Heart right ventricle (tissue), 16 donors: Measurements from ENCODE around the gene PNMA8C. TPM values are rescaled to one million over a fixed set of nuclear protein-coding genes. Genes with fewer than 3 reads are reported as not detected.

Experiments
- ATAC-seq, 8 donors: fragments of 200-7000 bp; cut with Tn5 transposase; one replicate each; pipeline ENCODE4 v1.9.1; 2020; ENCODE audit warnings: mild to moderate bottlenecking in 8 of 8, moderate library complexity in 8 of 8, moderate number of reproducible peaks in 1 of 8
- DNase-seq, 2 donors: peaks; one replicate each; pipeline ENCODE4 v3.0.0-alpha.2; 2020
- H3K27ac ChIP-seq, 10 donors: fragments of 200-600 bp; sonication (generic) in 2 of 10; one replicate each; pipeline versions ENCODE4 v1.5.0 to v1.8.0; 2020 to 2022; ENCODE audit warnings: mild to moderate bottlenecking in 3 of 10
- H3K27me3 ChIP-seq, 7 donors: fragments of 200-600 bp; one replicate each; pipeline ENCODE4 v1.8.0; 2021 to 2022; ENCODE audit warnings: mild to moderate bottlenecking in 2 of 7
- H3K36me3 ChIP-seq, 9 donors: fragments of 200-600 bp; sonication (generic) in 1 of 9; one replicate each; pipeline versions ENCODE4 v1.5.0 to v1.8.0; 2020 to 2022; ENCODE audit warnings: mild to moderate bottlenecking in 2 of 9
- H3K4me1 ChIP-seq, 9 donors: fragments of 200-600 bp; sonication (generic) in 1 of 9; one replicate each; pipeline versions ENCODE4 v1.5.0 to v1.8.0; 2020 to 2022; ENCODE audit warnings: mild to moderate bottlenecking in 4 of 9
- H3K4me3 ChIP-seq, 10 donors: fragments of 200-600 bp; sonication (generic) in 2 of 10; one replicate each; pipeline versions ENCODE4 v1.5.0 to v1.8.0; 2020 to 2022; ENCODE audit warnings: mild to moderate bottlenecking in 7 of 10, moderate library complexity in 2 of 10
- H3K9me3 ChIP-seq, 11 donors: fragments of 200-600 bp in 10 of 11; sonication (generic) in 2 of 11; one replicate each; pipeline versions ENCODE4 v1.5.0 to v1.8.0; 2013 to 2022; ENCODE audit warnings: mild to moderate bottlenecking in 2 of 11, control low read depth in 1 of 11, moderate library complexity in 1 of 11
- WGBS, 2 donors: extraction: QIAGEN DNeasy Blood & Tissue Kit; methylation state at CpG; one replicate each; pipeline ENCODE4 v1.1.7; 2013; ENCODE audit warnings: inconsistent platforms in 1 of 2; 5-methylcytosine and 5-hydroxymethylcytosine counted together
- intact Hi-C, 10 donors: fragments of 100-400 bp; cut with DNase I; formaldehyde crosslinking; loops; one replicate each; pipeline versions ENCODE4 v1.11.1 to v1.14.2; 2022
- polyA plus RNA-seq, 2 donors: library from polyadenylated mRNA; stranded (reverse); fragments of 200-250 nt; gene quantifications; one replicate each; pipeline ENCODE4 v1.2.3, GENCODE V29; 2013
- total RNA-seq, 10 donors: library from RNA; stranded (reverse); fragmentation: NEBNext Ultra II Directional in 3 of 10; extraction: Animal tissue kit (Norgen Biotek cat#: 25700) in 3 of 10; gene quantifications; one replicate each; pipeline versions ENCODE4 v1.2.1 to v1.2.4, GENCODE V29; 2021 to 2023
- TF ChIP-seq, protein P1 (sequence below), 9 donors: fragments of 200-600 bp; sonication (generic) in 2 of 9; IDR thresholded peaks; one replicate each; pipeline versions ENCODE4 v1.5.0 to v1.8.0; 2021 to 2022; ENCODE audit warnings: antibody characterized with exemption in 9 of 9, mild to moderate bottlenecking in 5 of 9, moderate library complexity in 1 of 9
- donor health status: Arrhythmogenic right ventricular cardiomyopathy.
- donor health status: ischemic (EF 13 %, LVEDD 7.1; RV severe dilation, severe dysfunction).
- donor health status: healthy with polysubstance abuse.
- donor health status: DM: no; HTN: yes; CAD: no.
- donor health status: DM: no; HTN: no; CAD: no.
- donor health status: ischemic (EF 25% LVEDD 6.9; RV normal size, moderate dysfunction).
- donor health status: ischemic (EF 25% LVEDD 5.7; RV mildly dilated, moderate dysfunction).
- donor health status: healthy.
- donor health status: DM: yes; HTN: yes; CAD: no.
- donor health status: Ischemic cardiomyopathy.
- donor health status: ischemic (EF 35%, LVEDD 5.7; RV mildly dilated, moderate dysfunction).
- donor health status: nonischemic (EF 11% LVEDD 7.7; RV severe dilation, severe dysfunction).
- donor health status: DM: yes; HTN: yes; CAD: no.
- donor health status: PGD.
- donor health status: ischemic (EF 29% LVEDD 5.4; RV normal size, mild dysfunction).
- donor health status: nonischemic (EF 23%, LVEDD 6.1; RV moderate dilation, normal function).

The PNMA8C gene
- total and polyA plus RNA-seq, 12 donors: 0.01 to 0.13 (median 0.07) TPM; not detected in 5

DNA sequence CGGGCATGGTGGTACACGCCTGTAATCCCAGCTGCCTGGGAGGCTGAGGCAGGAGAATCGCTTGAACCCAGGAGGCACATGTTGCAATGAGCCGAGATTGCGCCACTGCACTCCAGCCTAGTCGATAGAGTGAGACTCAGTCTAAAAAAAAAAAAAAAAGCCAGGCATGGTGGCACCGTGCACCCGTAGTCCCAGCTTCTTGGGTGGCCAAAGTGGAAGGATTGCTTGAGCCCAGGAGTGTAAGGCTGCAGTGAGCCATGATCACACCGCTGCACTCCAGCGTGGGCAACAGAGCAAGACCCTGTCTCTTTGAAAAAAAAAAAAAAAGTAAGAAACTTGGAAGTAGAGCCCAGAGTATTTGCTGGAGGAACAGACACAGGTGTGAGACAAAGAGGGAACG lies 43.1 kb downstream of the PNMA8C start:
- DNase-seq (no peak), ATAC-seq (no peak)
- H3K4me1 ChIP-seq: peaks cover 0 to 30% (median 8%) of the 10 kb centered on the region in 9 donors
- peaks cover 0 to 98% (median 54%) of the 10 kb centered on the region in 9 donors for H3K36me3 ChIP-seq
- 87 to 92% methylated on average over 11 of the region's 11 CpGs for WGBS, 2 donors
- no peaks in the 10 kb centered on the region for H3K27me3 ChIP-seq
- H3K27ac ChIP-seq: no peak overlapping the region
- TF ChIP-seq, protein P1, sequence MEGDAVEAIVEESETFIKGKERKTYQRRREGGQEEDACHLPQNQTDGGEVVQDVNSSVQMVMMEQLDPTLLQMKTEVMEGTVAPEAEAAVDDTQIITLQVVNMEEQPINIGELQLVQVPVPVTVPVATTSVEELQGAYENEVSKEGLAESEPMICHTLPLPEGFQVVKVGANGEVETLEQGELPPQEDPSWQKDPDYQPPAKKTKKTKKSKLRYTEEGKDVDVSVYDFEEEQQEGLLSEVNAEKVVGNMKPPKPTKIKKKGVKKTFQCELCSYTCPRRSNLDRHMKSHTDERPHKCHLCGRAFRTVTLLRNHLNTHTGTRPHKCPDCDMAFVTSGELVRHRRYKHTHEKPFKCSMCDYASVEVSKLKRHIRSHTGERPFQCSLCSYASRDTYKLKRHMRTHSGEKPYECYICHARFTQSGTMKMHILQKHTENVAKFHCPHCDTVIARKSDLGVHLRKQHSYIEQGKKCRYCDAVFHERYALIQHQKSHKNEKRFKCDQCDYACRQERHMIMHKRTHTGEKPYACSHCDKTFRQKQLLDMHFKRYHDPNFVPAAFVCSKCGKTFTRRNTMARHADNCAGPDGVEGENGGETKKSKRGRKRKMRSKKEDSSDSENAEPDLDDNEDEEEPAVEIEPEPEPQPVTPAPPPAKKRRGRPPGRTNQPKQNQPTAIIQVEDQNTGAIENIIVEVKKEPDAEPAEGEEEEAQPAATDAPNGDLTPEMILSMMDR (IDR thresholded peaks at IDR 0.05): no peak
- intact Hi-C loops: loop anchor here in 1 of 10 donors (5.0 kb wide), 1 partner anchor 193 kb away; no protein-coding TSS in a partner anchor
- no peaks in the 10 kb centered on the region for H3K9me3 ChIP-seq
- no peak overlapping the region for H3K4me3 ChIP-seq

GRCh38 chr19:46384396-46384795 lies 44.3 kb downstream of the PNMA8C start:
- no peaks in the 10 kb centered on the region for H3K9me3 ChIP-seq
- TF ChIP-seq, protein P1 (IDR thresholded peaks at IDR 0.05): no peak
- peaks cover 0 to 41% (median 18%) of the 10 kb centered on the region in 9 donors for H3K4me1 ChIP-seq
- intact Hi-C loops: loop anchor here in 1 of 10 donors (5.0 kb wide), 1 partner anchor 102 kb away; no protein-coding TSS in a partner anchor
- H3K27me3 ChIP-seq: no peaks in the 10 kb centered on the region
- H3K4me3 ChIP-seq: no peak overlapping the region
- DNase-seq: peak; percentile 46 to 47
- peak overlapping the region in 3 of 10 donors; percentile 19 to 39 (median 30) for H3K27ac ChIP-seq
- WGBS, 2 donors: 48 to 70% methylated on average over 11 of the region's 11 CpGs
- ATAC-seq: peak; percentile 62 to 86 (median 78)
- peaks cover 0 to 97% (median 43%) of the 10 kb centered on the region in 9 donors for H3K36me3 ChIP-seq

GRCh38 chr19:46383846-46384245 lies 44.9 kb downstream of the PNMA8C start:
- WGBS, 2 donors: 71 to 77% methylated on average over 7 of the region's 7 CpGs
- peaks cover under 1 to 47% (median 24%) of the 10 kb centered on the region in 9 donors for H3K4me1 ChIP-seq
- H3K4me3 ChIP-seq: no peak overlapping the region
- DNase-seq (no peak), ATAC-seq (peak in 7 of 8 donors; percentile 11 to 57 (median 42))
- no peaks in the 10 kb centered on the region for H3K27me3 ChIP-seq
- TF ChIP-seq, protein P1 (IDR thresholded peaks at IDR 0.05): no peak
- H3K27ac ChIP-seq: peak overlapping the region in 2 of 10 donors; percentile 19 to 30
- intact Hi-C loops: loop anchor here in 1 of 10 donors (5.0 kb wide), 1 partner anchor 102 kb away; no protein-coding TSS in a partner anchor
- H3K36me3 ChIP-seq: peaks cover 0 to 99% (median 41%) of the 10 kb centered on the region in 9 donors
- no peaks in the 10 kb centered on the region for H3K9me3 ChIP-seq

DNA sequence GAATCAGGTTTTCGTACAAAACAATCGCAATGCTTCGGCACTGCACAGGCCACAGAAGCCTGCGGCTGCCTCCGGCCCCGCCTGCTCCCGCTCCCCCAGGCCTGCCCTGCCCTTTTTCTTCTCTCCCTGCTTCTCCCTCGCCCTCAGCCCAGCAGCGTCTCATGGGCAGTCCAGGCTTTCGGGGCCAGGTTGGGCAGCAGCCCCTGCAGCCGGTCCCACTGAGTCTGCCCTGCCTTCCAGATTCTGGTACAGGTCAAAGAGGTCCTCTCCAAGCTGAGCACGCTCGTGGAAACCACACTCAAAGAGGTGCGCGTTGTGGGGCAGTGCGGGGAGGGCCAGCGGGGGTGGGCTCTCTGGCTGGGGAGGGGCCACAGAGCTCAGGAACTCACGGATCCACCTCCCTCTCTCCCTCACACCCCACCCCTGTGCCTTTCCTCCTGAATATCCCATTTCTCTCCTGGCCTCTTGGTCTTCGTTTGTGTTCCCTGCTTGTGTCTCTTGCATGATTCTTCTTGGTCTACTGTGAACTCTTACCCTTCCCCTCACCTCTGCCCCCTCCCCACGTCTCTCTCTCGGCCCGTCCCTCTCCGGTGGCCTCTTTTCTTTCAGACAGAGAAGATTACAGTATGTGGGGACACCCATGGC lies 45.4 kb downstream of the PNMA8C start:
- 79 to 82% methylated on average over 22 to 23 of the region's 23 CpGs for WGBS, 2 donors
- TF ChIP-seq, protein P1 (IDR thresholded peaks at IDR 0.05): no peak
- H3K4me1 ChIP-seq: peaks cover 5 to 52% (median 29%) of the 10 kb centered on the region in 9 donors
- ATAC-seq (no peak), DNase-seq (no peak)
- intact Hi-C loops: loop anchor here in 1 of 10 donors (5.0 kb wide), 1 partner anchor 101 kb away; no protein-coding TSS in a partner anchor
- no peaks in the 10 kb centered on the region for H3K27me3 ChIP-seq
- H3K9me3 ChIP-seq: no peaks in the 10 kb centered on the region
- peaks cover 0 to 98% (median 35%) of the 10 kb centered on the region in 9 donors for H3K36me3 ChIP-seq
- no peak overlapping the region for H3K4me3 ChIP-seq
- H3K27ac ChIP-seq: no peak overlapping the region
